ENCODE measurements around the gene PUM1.
"Not testable (repeated sequence)": the region's sequence is repeated elsewhere in the genome, so short reads cannot be mapped to it uniquely, and the experiment has no call there.

PUM1 gene

GRCh38 chr1:30957560-30958222, 107.8 kb downstream of the PUM1 start:
- H3K4me3 ChIP-seq (ENCODE audit: low read depth, low read length), result no peak overlapping the region
- in situ Hi-C loops (cut with HindIII; ENCODE audit: low sequenced_read_pairs), result no loop called here
- DNase-seq (ENCODE audit: low read depth, low spot score), result no peak
- no peak for TF ChIP-seq CTCF (IDR thresholded peaks at IDR 0.05; ENCODE audit: low read depth, low read length)

GRCh38 chr1:30955448-30956015, 110.0 kb downstream of the PUM1 start:
- no peak overlapping the region for H3K4me3 ChIP-seq (ENCODE audit: low read depth, low read length)
- in situ Hi-C loops (cut with HindIII; ENCODE audit: low sequenced_read_pairs), result no loop called here
- peak; percentile 43 for DNase-seq (ENCODE audit: low read depth, low spot score)
- TF ChIP-seq CTCF (IDR thresholded peaks at IDR 0.05; ENCODE audit: low read depth, low read length), result no peak

- no peak for DNase-seq (ENCODE audit: low read depth, low spot score)
- in situ Hi-C loops (cut with HindIII; ENCODE audit: low sequenced_read_pairs), result no loop called here
- no peak overlapping the region for H3K4me3 ChIP-seq (ENCODE audit: low read depth, low read length)
- no peak for TF ChIP-seq CTCF (IDR thresholded peaks at IDR 0.05; ENCODE audit: low read depth, low read length)
These were observed 111.8 kb downstream of the PUM1 start for GRCh38 chr1:30953685-30954084.

- no peak for DNase-seq (ENCODE audit: low read depth, low spot score)
- H3K4me3 ChIP-seq (ENCODE audit: low read depth, low read length), result no peak overlapping the region
- in situ Hi-C loops (cut with HindIII; ENCODE audit: low sequenced_read_pairs), result no loop called here
- TF ChIP-seq CTCF (IDR thresholded peaks at IDR 0.05; ENCODE audit: low read depth, low read length), result no peak
These were observed 113.4 kb downstream of the PUM1 start for GRCh38 chr1:30952098-30952497.

GRCh38 chr1:30950700-30951099, 114.8 kb downstream of the PUM1 start:
- H3K4me3 ChIP-seq (ENCODE audit: low read depth, low read length), result no peak overlapping the region
- DNase-seq (ENCODE audit: low read depth, low spot score), result no peak
- in situ Hi-C loops (cut with HindIII; ENCODE audit: low sequenced_read_pairs), result no loop called here
- no peak for TF ChIP-seq CTCF (IDR thresholded peaks at IDR 0.05; ENCODE audit: low read depth, low read length)

- TF ChIP-seq CTCF (IDR thresholded peaks at IDR 0.05; ENCODE audit: low read depth, low read length), result no peak
- DNase-seq (ENCODE audit: low read depth, low spot score), result no peak
- H3K4me3 ChIP-seq (ENCODE audit: low read depth, low read length), result no peak overlapping the region
- in situ Hi-C loops (cut with HindIII; ENCODE audit: low sequenced_read_pairs), result no loop called here
These were observed 115.5 kb downstream of the PUM1 start for GRCh38 chr1:30950053-30950452.

GRCh38 chr1:30949487-30949838, 116.1 kb downstream of the PUM1 start:
- H3K4me3 ChIP-seq (ENCODE audit: low read depth, low read length); in situ Hi-C loops (cut with HindIII; ENCODE audit: low sequenced_read_pairs); DNase-seq (ENCODE audit: low read depth, low spot score): not testable (repeated sequence)

- DNase-seq (ENCODE audit: low read depth, low spot score); H3K4me3 ChIP-seq (ENCODE audit: low read depth, low read length); in situ Hi-C loops (cut with HindIII; ENCODE audit: low sequenced_read_pairs): not testable (repeated sequence)
These were observed 116.6 kb downstream of the PUM1 start for GRCh38 chr1:30948813-30949486.
